Keratinocyte (primary cell): ENCODE results near the gene ARMS2. TPM values are rescaled to one million over a fixed set of nuclear protein-coding genes. Genes with fewer than 3 reads are reported as not detected.

Experiments
- DNase-seq: peaks from one replicate; pipeline ENCODE4 v3.0.0-alpha.2; 2011; ENCODE audit warnings: low read depth, missing footprints, low spot score
- FAIRE-seq: peaks from 2 replicates; lab custom pipeline; 2011; peaks lifted over from hg19 to GRCh38; lab: Jason Lieb, UNC
- H2AFZ ChIP-seq: 2 replicates; pipeline ENCODE4 v1.6.0; 2012; ENCODE audit warnings: low read length, control low read depth, inconsistent platforms; ENCODE audit not compliant: control insufficient read depth
- H3K27ac ChIP-seq: 2 replicates; pipeline ENCODE4 v1.5.1; 2011; ENCODE audit warnings: low read length; ENCODE audit not compliant: control insufficient read depth, insufficient read depth
- H3K27me3 ChIP-seq: 3 replicates; pipeline ENCODE4 v1.6.0; 2011; ENCODE audit warnings: low read length; ENCODE audit not compliant: control insufficient read depth, insufficient read depth; ENCODE audit errors: extremely low read depth
- H3K36me3 ChIP-seq, 2 experiments: 2 replicates in 1 of 2; 3 replicates in 1 of 2; pipeline ENCODE4 v1.5.1; 2011; ENCODE audit warnings: low read length in 2 of 2, mild to moderate bottlenecking in 1 of 2; ENCODE audit not compliant: control insufficient read depth in 2 of 2, insufficient read depth in 2 of 2; ENCODE audit errors: extremely low read depth in 1 of 2
- H3K4me1 ChIP-seq: 3 replicates; pipeline ENCODE4 v1.5.1; 2011; ENCODE audit warnings: low read length; ENCODE audit not compliant: control insufficient read depth, insufficient read depth; ENCODE audit errors: extremely low read depth
- H3K4me2 ChIP-seq: 3 replicates; pipeline ENCODE4 v1.6.0; 2011; ENCODE audit warnings: low read depth, low read length; ENCODE audit not compliant: control insufficient read depth, insufficient read depth; ENCODE audit errors: extremely low read depth
- H3K4me3 ChIP-seq, 3 experiments: fragments of 200-600 bp in 1 of 3; sonication (generic) in 1 of 3; 2 replicates in 2 of 3; 3 replicates in 1 of 3; pipeline ENCODE4 v1.5.1; 2011 to 2016; ENCODE audit warnings: low read length in 3 of 3, mild to moderate bottlenecking in 3 of 3, control low read depth in 2 of 3, inconsistent platforms in 1 of 3, low read depth in 1 of 3, mixed read lengths in 1 of 3, mixed run types in 1 of 3, moderate library complexity in 1 of 3; ENCODE audit not compliant: control insufficient read depth in 2 of 3, insufficient read depth in 2 of 3; ENCODE audit errors: extremely low read depth in 1 of 3
- H3K79me2 ChIP-seq: 2 replicates; pipeline ENCODE4 v1.6.0; 2012; ENCODE audit warnings: low read length; ENCODE audit not compliant: control insufficient read depth, insufficient read depth
- H3K9ac ChIP-seq: 3 replicates; pipeline ENCODE4 v1.6.0; 2011; ENCODE audit warnings: low read length; ENCODE audit not compliant: control insufficient read depth, insufficient read depth; ENCODE audit errors: extremely low read depth
- H3K9me1 ChIP-seq: 3 replicates; pipeline ENCODE4 v1.6.0; 2011; ENCODE audit warnings: low read length; ENCODE audit not compliant: control insufficient read depth, insufficient read depth; ENCODE audit errors: extremely low read depth
- H3K9me3 ChIP-seq: 2 replicates; pipeline ENCODE4 v1.5.1; 2012; ENCODE audit warnings: low read depth, low read length; ENCODE audit not compliant: control insufficient read depth
- H4K20me1 ChIP-seq: 3 replicates; pipeline ENCODE4 v1.6.0; 2011; ENCODE audit warnings: low read length; ENCODE audit not compliant: control insufficient read depth, insufficient read depth; ENCODE audit errors: extremely low read depth
- EZH2 ChIP-seq: IDR thresholded peaks from one replicate; pipeline ENCODE4 v1.6.1; 2012; ENCODE audit warnings: inconsistent platforms, mild to moderate bottlenecking, low read length, moderate library complexity
- dilution Hi-C: fragments of 300-500 bp; cut with MboI; formaldehyde crosslinking; loops from one replicate; pipeline ENCODE4 v1.7.0; 2020; ENCODE audit warnings: low sequenced_read_pairs; ENCODE audit not compliant: extremely low pct_ligation_motif_present
- polyA plus RNA-seq, 5 experiments: library from polyadenylated mRNA; depleted of rRNA in 3 of 5; stranded (reverse) in 3 of 5; stranded (forward) in 1 of 5; unstranded in 1 of 5; fragments of >200 nt; gene quantifications; 1 replicate in 1 of 5; 2 replicates in 3 of 5; 3 replicates in 1 of 5; pipeline versions ENCODE4 v1.2.1 to v1.2.3, GENCODE V29; 2011 to 2012; ENCODE audit warnings: missing spikeins in 2 of 5, low read depth in 1 of 5, low replicate concordance in 1 of 5
- TF ChIP-seq, protein P1 (sequence below), 3 experiments: IDR thresholded peaks in 1 of 3; conservative IDR thresholded peaks in 1 of 3; optimal IDR thresholded peaks in 1 of 3; 2 replicates in 2 of 3; 3 replicates in 1 of 3; pipeline versions ENCODE3 to v1.5.1; 2011; ENCODE audit warnings: low read length in 3 of 3, mild to moderate bottlenecking in 3 of 3, moderate library complexity in 2 of 3, control low read depth in 1 of 3, inconsistent platforms in 1 of 3; ENCODE audit not compliant: insufficient read depth in 2 of 3; ENCODE audit errors: extremely low read depth in 1 of 3

The ARMS2 gene
- polyA plus RNA-seq, 1 donor (not counting 4 experiments of a cell fraction or from before 2014, with no cell fraction given), result 0.08 TPM

- H3K27ac ChIP-seq, result no peak overlapping the region
Measured at GRCh38 chr10:122499491-122499941, 45.1 kb downstream of the ARMS2 start.

DNA sequence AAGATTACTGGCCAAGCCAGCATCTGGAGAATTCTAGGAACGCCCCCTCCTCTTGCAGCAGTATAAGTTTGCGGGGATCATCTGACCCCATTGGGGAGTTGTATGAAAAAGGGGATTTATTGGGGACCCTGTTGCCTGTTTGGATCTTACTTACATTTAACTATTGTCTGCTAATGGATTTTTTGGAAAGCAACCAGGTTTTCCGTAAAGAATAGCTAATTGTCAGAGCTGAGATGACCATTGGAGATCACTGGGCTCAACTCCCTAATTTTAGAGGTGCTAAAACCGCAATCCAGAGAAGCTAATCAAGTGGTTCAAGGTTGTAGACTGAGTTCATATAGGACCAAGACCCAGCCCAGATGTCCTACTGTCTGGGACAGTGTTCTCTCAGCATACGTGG lies 45.7 kb downstream of the ARMS2 start:
- no peaks in the 10 kb centered on the region for H3K9me1 ChIP-seq
- peaks cover 3% of the 10 kb centered on the region for H3K79me2 ChIP-seq
- no peaks in the 10 kb centered on the region for H3K9me3 ChIP-seq
- H3K4me1 ChIP-seq, result peaks cover 19% of the 10 kb centered on the region
- TF ChIP-seq, protein P1, sequence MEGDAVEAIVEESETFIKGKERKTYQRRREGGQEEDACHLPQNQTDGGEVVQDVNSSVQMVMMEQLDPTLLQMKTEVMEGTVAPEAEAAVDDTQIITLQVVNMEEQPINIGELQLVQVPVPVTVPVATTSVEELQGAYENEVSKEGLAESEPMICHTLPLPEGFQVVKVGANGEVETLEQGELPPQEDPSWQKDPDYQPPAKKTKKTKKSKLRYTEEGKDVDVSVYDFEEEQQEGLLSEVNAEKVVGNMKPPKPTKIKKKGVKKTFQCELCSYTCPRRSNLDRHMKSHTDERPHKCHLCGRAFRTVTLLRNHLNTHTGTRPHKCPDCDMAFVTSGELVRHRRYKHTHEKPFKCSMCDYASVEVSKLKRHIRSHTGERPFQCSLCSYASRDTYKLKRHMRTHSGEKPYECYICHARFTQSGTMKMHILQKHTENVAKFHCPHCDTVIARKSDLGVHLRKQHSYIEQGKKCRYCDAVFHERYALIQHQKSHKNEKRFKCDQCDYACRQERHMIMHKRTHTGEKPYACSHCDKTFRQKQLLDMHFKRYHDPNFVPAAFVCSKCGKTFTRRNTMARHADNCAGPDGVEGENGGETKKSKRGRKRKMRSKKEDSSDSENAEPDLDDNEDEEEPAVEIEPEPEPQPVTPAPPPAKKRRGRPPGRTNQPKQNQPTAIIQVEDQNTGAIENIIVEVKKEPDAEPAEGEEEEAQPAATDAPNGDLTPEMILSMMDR (optimal IDR thresholded peaks at IDR 0.05 in 1 of 3, IDR thresholded peaks at IDR 0.05 in 1 of 3, conservative IDR thresholded peaks at IDR 0.05 in 1 of 3; ENCODE audit: extremely low read depth in 1 of 3, insufficient read depth in 2 of 3, low read length in 3 of 3), result no peak
- no peak for TF ChIP-seq EZH2
- H3K4me2 ChIP-seq, result no peak overlapping the region
- H3K9ac ChIP-seq, result no peak overlapping the region
- dilution Hi-C loops, result no loop called here
- H4K20me1 ChIP-seq, result no peaks in the 10 kb centered on the region
- DNase-seq, result no peak
- H3K36me3 ChIP-seq, result peaks cover 20 to 23% of the 10 kb centered on the region in 2 experiments
- no peak overlapping the region for H3K4me3 ChIP-seq
- H3K27me3 ChIP-seq, result no peaks in the 10 kb centered on the region
- no peak overlapping the region for H3K27ac ChIP-seq
- H2AFZ ChIP-seq, result no peak overlapping the region
- FAIRE-seq, result no peak

More at GRCh38 chr10:122499491-122499941, 45.1 kb downstream of the ARMS2 start:
- no peaks in the 10 kb centered on the region for H3K9me1 ChIP-seq
- H3K9me3 ChIP-seq, result no peaks in the 10 kb centered on the region
- H3K4me1 ChIP-seq, result peaks cover 24% of the 10 kb centered on the region
- H3K9ac ChIP-seq, result no peak overlapping the region
- no peak overlapping the region for H3K4me3 ChIP-seq
- H4K20me1 ChIP-seq, result no peaks in the 10 kb centered on the region
- peaks cover 3% of the 10 kb centered on the region for H3K79me2 ChIP-seq
- H3K4me2 ChIP-seq, result no peak overlapping the region
- DNase-seq, result no peak
- dilution Hi-C loops, result no loop called here
- TF ChIP-seq EZH2, result no peak
- TF ChIP-seq, protein P1 (optimal IDR thresholded peaks at IDR 0.05 in 1 of 3, IDR thresholded peaks at IDR 0.05 in 1 of 3, conservative IDR thresholded peaks at IDR 0.05 in 1 of 3; ENCODE audit: extremely low read depth in 1 of 3, insufficient read depth in 2 of 3, low read length in 3 of 3), result no peak
- no peak for FAIRE-seq
- no peak overlapping the region for H2AFZ ChIP-seq
- H3K36me3 ChIP-seq, result peaks cover 14 to 25% of the 10 kb centered on the region in 2 experiments
- H3K27me3 ChIP-seq, result no peaks in the 10 kb centered on the region
